Gastrocnemius medialis (tissue), 4 donors: Measurements from ENCODE around the gene DCAF17. TPM values are rescaled to one million over a fixed set of nuclear protein-coding genes. Genes with fewer than 3 reads are reported as not detected.

Experiments
- ATAC-seq, 2 donors: fragments of 150-250 bp; one replicate each; pipeline ENCODE4 v1.9.1; 2016
- DNase-seq, 2 donors: peaks; one replicate each; pipeline ENCODE4 v3.0.0-alpha.2; 2019
- H3K27ac ChIP-seq, 4 donors: fragments of 200-600 bp; sonication (generic); 1 replicate in 1 of 4; 2 replicates in 3 of 4; pipeline ENCODE4 v1.5.1; 2016 to 2018; ENCODE audit warnings: mild to moderate bottlenecking in 2 of 4, moderate library complexity in 1 of 4
- H3K27me3 ChIP-seq, 3 donors: fragments of 200-600 bp; sonication (generic) in 2 of 3; 1 replicate in 1 of 3; 2 replicates in 2 of 3; pipeline versions ENCODE4 v1.5.1 to v1.6.0; 2016 to 2019; ENCODE audit warnings: mild to moderate bottlenecking in 1 of 3, moderate library complexity in 1 of 3
- H3K36me3 ChIP-seq, 2 donors: fragments of 200-600 bp; sonication (generic) in 1 of 2; one replicate each; pipeline ENCODE4 v1.5.1; 2017 to 2018
- H3K4me1 ChIP-seq, 2 donors: fragments of 200-600 bp; sonication (generic) in 1 of 2; one replicate each; pipeline ENCODE4 v1.5.1; 2016 to 2017; ENCODE audit warnings: mild to moderate bottlenecking in 2 of 2
- H3K4me3 ChIP-seq, 4 donors: fragments of 200-600 bp; sonication (generic) in 3 of 4; 1 replicate in 1 of 4; 2 replicates in 3 of 4; pipeline ENCODE4 v1.5.1; 2016 to 2019; ENCODE audit warnings: mild to moderate bottlenecking in 2 of 4
- H3K9me3 ChIP-seq, 3 donors: fragments of 200-600 bp; sonication (generic) in 2 of 3; 1 replicate in 1 of 3; 2 replicates in 2 of 3; pipeline ENCODE4 v1.5.1; 2016 to 2019
- POLR2A ChIP-seq, 2 donors: fragments of 450-650 bp; IDR thresholded peaks; one replicate each; pipeline ENCODE4 v1.6.1; 2017; ENCODE audit warnings: antibody characterized with exemption in 2 of 2, mild to moderate bottlenecking in 2 of 2, moderate library complexity in 2 of 2
- in situ Hi-C, 4 donors: fragments of 200-750 bp; cut with MboI; loops; one replicate each; pipeline versions ENCODE4 v1.15.0 to v1.8.0; 2017; ENCODE audit warnings: low sequenced_read_pairs in 4 of 4
- intact Hi-C: fragments of 100-400 bp; cut with DNase I; formaldehyde crosslinking; loops from one replicate; pipeline ENCODE4 v1.15.1; 2023; ENCODE audit warnings: low total_unique reads
- total RNA-seq, 4 donors: library from RNA; depleted of rRNA; stranded (reverse); fragments of >200 nt; gene quantifications; one replicate each; pipeline versions ENCODE4 v1.1.0 to v1.2.3, GENCODE V29; 2016
- TF ChIP-seq, protein P1 (sequence below), 5 experiments: fragments of 450-650 bp in 3 of 5; fragments of 200-600 bp in 2 of 5; sonication (generic) in 2 of 5; IDR thresholded peaks in 4 of 5; conservative IDR thresholded peaks in 1 of 5; 1 replicate in 4 of 5; 2 replicates in 1 of 5; pipeline ENCODE4 v1.5.1; 2016 to 2019; ENCODE audit warnings: antibody characterized with exemption in 5 of 5, mild to moderate bottlenecking in 3 of 5, moderate library complexity in 3 of 5

DCAF17 gene
- total RNA-seq, 4 donors from 2014 or later = 5.2 to 22.8 (median 8.9) TPM

DNA sequence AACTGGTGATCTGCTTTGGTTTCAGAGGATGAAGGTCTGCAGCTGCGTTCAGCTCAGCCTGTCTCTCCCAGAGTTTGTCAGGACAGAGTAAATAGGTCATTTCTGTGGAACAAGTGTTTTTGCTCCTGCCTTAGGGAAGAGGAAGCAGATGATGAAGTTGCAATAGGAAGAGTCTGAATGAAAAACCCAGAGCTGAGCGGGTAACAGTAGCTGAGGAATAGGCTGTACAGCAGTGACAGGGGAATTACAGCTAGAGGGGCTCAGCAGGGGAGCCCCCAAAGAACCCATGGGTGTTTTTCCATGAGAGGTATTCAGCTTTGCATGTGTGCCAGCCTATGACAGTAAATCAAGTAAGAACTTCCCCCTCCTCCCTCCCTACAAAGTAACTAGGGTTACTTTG, 78.0 kb downstream of the DCAF17 start:
- ATAC-seq = no peak
- Histone ChIP-seq H3K27me3 (no peaks in the 10 kb centered on the region), H3K4me3 (no peak overlapping the region), H3K27ac (no peak overlapping the region), H3K36me3 (no peaks in the 10 kb centered on the region), H3K4me1 (no peaks in the 10 kb centered on the region), H3K9me3 (no peaks in the 10 kb centered on the region)
- intact Hi-C loops = no loop called here
- in situ Hi-C loops = no loop called here
- DNase-seq = no peak
- TF ChIP-seq, protein P1, sequence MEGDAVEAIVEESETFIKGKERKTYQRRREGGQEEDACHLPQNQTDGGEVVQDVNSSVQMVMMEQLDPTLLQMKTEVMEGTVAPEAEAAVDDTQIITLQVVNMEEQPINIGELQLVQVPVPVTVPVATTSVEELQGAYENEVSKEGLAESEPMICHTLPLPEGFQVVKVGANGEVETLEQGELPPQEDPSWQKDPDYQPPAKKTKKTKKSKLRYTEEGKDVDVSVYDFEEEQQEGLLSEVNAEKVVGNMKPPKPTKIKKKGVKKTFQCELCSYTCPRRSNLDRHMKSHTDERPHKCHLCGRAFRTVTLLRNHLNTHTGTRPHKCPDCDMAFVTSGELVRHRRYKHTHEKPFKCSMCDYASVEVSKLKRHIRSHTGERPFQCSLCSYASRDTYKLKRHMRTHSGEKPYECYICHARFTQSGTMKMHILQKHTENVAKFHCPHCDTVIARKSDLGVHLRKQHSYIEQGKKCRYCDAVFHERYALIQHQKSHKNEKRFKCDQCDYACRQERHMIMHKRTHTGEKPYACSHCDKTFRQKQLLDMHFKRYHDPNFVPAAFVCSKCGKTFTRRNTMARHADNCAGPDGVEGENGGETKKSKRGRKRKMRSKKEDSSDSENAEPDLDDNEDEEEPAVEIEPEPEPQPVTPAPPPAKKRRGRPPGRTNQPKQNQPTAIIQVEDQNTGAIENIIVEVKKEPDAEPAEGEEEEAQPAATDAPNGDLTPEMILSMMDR (IDR thresholded peaks at IDR 0.05 in 4 of 5, conservative IDR thresholded peaks at IDR 0.05 in 1 of 5) = no peak
- TF ChIP-seq POLR2A (IDR thresholded peaks at IDR 0.05) = no peak

DNA sequence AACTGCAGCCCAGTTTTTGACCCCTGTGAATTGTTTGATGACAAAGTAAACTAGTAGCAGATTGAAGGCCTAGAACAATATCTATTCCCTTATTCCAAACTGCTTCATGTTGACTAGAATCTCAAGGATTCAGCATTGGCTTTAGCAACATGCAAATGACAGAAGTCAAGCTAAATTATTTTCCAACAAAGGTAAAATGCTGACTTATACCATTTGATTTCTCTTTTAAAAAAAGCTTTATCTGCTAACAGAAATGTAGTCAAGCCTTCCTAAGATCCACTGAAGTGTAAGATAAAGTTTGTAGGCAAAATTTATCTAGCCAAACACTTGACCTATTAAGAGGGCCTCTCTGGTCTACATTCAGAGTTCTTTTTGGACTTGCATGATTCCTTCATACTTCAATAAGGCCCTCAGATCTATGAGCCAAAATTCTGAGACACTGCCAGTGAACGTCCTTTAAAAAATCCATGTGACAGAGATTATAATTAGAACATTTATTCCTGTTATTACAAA, 78.7 kb downstream of the DCAF17 start:
- DNase-seq (no peak), ATAC-seq (no peak)
- Histone ChIP-seq H3K36me3 (no peaks in the 10 kb centered on the region), H3K27me3 (no peaks in the 10 kb centered on the region), H3K9me3 (no peaks in the 10 kb centered on the region), H3K4me1 (no peaks in the 10 kb centered on the region), H3K4me3 (no peak overlapping the region), H3K27ac (no peak overlapping the region)
- in situ Hi-C loops (no loop called here), intact Hi-C loops (no loop called here)
- TF ChIP-seq, protein P1 (IDR thresholded peaks at IDR 0.05 in 4 of 5, conservative IDR thresholded peaks at IDR 0.05 in 1 of 5) = no peak
- no peak for TF ChIP-seq POLR2A (IDR thresholded peaks at IDR 0.05)

DNA sequence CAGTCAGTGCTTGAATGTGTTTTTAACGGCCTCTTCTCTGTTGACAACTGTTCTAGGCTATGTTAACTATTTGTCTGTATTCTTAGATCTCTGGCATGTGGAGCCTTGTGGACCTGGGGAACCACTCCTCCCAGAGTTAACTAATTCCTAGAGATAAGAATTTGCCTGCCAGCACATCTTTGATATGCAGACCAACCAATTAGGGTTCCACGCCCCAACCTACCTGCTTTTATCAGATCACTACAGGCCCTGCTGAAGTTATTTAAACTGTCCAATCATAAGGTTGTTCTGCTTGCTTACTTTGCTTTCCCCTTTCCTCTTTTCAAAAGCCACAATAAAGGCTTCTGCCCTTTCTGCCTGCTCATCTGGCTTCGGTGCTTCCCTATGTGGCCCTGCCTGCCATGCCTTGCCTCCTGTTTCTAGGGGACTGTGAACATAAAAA, 79.7 kb downstream of the DCAF17 start:
- no peak overlapping the region for H3K4me3 ChIP-seq
- DNase-seq (no peak), ATAC-seq (no peak)
- H3K27ac ChIP-seq = no peak overlapping the region
- in situ Hi-C loops (no loop called here), intact Hi-C loops (no loop called here)
- TF ChIP-seq, protein P1 (IDR thresholded peaks at IDR 0.05 in 4 of 5, conservative IDR thresholded peaks at IDR 0.05 in 1 of 5) = no peak
- no peak for TF ChIP-seq POLR2A (IDR thresholded peaks at IDR 0.05)
- no peaks in the 10 kb centered on the region for H3K4me1 ChIP-seq
- no peaks in the 10 kb centered on the region for H3K9me3 ChIP-seq
- H3K36me3 ChIP-seq = no peaks in the 10 kb centered on the region
- no peaks in the 10 kb centered on the region for H3K27me3 ChIP-seq

DNA sequence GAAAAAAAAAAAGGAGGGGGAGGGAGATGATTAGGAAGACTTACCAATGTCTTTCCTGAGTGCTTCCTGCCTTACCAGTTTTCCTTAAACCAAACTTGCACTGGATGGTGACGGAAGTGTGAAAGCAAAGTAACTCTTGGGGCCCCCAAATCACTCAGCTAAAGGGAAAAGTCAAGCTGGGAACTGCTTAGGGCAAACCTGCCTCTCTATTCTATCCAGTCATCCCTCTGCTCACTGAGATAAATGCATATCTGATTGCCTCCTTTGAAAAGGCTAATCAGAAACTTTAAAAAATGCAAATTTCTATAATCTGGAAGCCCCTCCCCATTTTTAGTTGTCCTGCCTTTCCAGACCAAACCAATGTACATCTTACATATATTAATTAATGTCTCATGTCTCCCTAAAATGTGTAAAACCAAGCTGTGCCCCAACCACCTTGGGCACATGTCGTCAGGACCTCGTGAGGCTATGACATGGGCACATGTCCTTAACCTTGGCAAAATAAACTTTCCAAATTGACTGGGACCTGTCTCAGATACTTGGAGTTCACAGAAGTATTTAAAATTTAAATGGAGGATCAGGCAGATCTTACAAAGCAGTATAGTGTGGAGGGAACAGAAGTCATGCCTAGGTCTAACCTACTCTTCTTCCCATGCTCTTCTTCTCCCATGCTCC, 81.0 kb downstream of the DCAF17 start:
- Histone ChIP-seq H3K4me3 (no peak overlapping the region), H3K9me3 (no peaks in the 10 kb centered on the region), H3K36me3 (no peaks in the 10 kb centered on the region), H3K27ac (no peak overlapping the region), H3K4me1 (no peaks in the 10 kb centered on the region), H3K27me3 (peaks cover 0 to 4% (median 0%) of the 10 kb centered on the region in 3 donors)
- intact Hi-C loops (no loop called here), in situ Hi-C loops (no loop called here)
- TF ChIP-seq, protein P1 (IDR thresholded peaks at IDR 0.05 in 4 of 5, conservative IDR thresholded peaks at IDR 0.05 in 1 of 5) = no peak
- no peak for TF ChIP-seq POLR2A (IDR thresholded peaks at IDR 0.05)
- DNase-seq (no peak), ATAC-seq (no peak)
